Stimulated activated CD4-positive, alpha-beta T cell treated with anti-CD3 and anti-CD28 coated beads, Interleukin-2, amount 100 ng/mL, for 24 hours (primary cell): Measurements from ENCODE around the gene CITED2.
"Not testable (repeated sequence)": the region's sequence is repeated elsewhere in the genome, so short reads cannot be mapped to it uniquely, and the experiment has no call there.

ENCODE experiments used
- DNase-seq, 2 donors: peaks; one replicate each; pipeline ENCODE4 v3.0.0-alpha.2; 2020

The CITED2 gene

DNA sequence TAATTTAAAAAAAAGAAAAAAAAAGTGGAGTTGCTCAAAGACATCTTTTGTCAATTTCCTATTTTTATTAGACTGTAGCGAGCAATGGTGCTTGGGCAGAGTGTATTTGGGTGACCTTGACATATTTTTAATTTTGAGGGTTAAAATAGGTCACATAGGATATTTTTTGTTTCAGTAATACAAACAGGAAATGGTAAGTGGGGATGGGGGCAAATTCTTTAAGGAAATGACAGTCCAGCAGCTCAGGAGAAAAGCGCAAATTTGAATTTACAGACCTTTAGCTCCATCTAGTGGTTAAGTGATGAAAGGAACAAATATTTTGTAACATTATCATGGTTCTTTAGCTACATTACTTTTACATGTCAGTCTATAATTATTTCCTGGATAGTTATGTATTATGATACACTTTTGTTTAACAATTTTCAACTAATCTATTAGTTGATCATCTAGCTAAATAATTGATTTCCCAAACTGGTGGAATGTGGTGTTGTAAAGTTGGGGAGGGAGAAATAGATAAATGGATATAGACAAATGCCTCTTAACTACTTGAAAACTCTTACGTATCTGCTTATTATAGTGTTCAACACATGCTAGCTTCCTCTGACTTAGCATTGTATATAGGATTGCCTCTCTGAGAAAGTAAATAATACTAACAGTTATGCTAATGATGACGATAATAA, 10.0 kb downstream of the CITED2 start:
- no peak for DNase-seq

DNA sequence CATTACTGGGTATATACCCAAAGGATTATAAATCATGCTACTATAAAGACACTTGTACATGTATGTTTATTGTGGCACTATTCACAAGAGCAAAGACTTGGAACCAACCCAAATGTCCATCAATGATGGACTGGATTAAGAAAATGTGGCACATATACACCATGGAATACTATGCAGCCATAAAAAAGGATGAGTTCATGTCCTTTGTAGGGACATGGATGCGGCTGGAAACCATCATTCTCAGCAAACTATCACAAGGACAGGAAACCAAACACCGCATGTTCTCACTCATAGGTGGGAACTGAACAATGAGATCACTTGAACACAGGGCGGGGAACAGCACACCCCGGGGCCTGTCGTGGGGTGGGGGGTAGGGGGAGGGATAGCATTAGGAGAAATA, 10.7 kb downstream of the CITED2 start:
- not testable (repeated sequence) for DNase-seq

GRCh38 chr6:139363123-139363522, 11.3 kb downstream of the CITED2 start:
- DNase-seq = not testable (repeated sequence)

DNA sequence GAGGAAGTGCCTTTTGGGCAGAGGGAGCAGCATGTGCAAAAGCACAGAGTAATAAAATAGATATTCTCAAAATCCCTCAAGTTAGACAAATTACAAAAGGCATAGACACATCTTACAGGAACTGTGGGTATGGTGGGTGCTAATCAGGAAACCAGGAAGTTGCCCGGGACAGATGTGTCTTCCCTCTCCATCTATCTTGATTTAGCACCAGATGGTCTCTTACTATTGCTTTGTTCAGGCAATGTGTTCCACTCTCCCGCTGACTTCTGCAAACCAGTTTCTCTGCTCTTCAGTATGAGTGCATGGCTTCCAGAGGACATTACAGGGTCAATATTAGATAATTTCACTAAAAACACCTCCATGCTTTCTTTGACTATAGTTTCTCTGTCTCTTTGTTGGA, 13.2 kb downstream of the CITED2 start:
- DNase-seq = no peak

DNA sequence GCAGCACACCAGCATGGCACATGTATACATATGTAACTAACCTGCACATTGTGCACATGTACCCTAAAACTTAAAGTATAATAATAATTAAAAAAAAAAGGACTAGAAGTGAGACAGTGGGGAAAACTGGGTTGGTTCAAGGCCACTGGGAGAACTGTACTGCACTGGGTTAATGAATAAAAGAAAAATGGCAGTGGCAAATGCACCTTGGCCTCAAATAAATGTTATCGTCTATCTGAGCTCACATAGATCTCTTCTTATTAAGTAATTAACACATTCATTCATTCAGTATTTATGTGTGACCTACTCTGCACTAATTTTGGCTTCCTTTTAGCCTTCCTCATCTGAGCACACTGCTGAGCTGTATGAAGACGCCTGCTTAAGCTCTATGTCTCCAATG, 17.5 kb downstream of the CITED2 start:
- DNase-seq = no peak

GRCh38 chr6:139355777-139356445, 18.5 kb downstream of the CITED2 start:
- DNase-seq = no peak

DNA sequence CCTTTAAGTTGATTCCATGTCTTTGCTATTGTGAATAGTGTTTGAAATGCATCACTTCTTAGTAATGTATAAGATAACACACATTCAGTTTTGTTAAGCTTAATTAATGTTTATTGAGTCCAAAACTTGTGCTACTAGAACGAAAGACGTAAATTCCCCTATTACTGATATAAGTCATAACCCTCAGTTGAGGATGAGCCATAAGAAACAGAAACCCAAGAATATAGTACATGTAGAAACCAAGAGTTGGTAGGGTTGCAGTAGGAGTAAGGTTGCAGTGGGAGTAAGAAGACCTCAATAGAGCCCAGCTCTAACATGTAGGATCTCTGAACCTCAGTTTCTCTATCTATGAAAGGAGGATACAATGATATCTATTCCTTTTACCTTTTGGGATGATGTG, 19.3 kb downstream of the CITED2 start:
- no peak for DNase-seq

GRCh38 chr6:139354189-139354588, 20.3 kb downstream of the CITED2 start:
- DNase-seq = no peak

DNA sequence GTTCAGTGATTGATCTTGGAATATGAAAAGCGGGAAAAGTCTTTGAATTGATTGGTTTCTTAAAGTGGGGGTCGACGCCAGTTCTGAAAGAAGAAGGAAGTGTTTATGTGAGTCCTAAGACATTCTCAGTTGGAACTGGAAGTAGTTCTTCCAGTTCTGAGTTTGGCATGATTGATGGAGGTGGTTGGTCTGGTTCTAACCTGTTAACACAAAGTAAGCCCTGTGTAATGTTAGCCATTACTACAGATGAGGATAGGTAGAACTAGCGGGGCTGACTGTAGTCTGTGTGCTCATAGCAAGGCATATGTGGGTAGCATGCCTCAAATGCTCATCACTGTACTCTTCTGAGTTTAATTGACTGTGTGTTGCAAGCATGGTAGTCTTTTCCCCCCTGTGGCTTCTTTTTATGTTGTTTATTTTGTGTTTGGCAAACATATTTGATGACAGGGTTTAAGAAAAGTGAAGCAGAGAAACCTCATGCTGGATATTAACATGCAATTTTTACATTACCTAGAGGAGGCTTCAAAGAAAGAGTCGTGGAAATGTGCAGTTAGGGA, 24.9 kb downstream of the CITED2 start:
- DNase-seq = no peak

DNA sequence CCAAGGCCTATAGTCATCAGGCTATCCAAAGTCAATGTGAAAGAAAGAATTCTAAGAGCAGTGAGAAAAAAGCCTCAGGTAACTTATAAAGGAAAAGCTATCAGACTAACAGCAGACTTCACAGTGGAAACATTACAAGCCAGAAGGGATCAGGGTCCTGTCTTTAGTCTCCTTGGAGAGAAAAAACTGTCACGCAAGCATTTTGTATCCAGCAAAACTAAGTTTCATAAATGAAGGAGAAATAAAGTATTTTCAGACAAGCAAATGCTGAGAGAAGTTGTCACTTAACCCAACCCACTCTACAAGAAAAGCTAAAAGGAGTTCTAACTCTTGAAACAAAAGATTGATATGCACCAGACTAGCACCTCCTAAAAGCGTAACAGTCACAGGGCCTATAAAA, 28.1 kb downstream of the CITED2 start:
- no peak for DNase-seq

DNA sequence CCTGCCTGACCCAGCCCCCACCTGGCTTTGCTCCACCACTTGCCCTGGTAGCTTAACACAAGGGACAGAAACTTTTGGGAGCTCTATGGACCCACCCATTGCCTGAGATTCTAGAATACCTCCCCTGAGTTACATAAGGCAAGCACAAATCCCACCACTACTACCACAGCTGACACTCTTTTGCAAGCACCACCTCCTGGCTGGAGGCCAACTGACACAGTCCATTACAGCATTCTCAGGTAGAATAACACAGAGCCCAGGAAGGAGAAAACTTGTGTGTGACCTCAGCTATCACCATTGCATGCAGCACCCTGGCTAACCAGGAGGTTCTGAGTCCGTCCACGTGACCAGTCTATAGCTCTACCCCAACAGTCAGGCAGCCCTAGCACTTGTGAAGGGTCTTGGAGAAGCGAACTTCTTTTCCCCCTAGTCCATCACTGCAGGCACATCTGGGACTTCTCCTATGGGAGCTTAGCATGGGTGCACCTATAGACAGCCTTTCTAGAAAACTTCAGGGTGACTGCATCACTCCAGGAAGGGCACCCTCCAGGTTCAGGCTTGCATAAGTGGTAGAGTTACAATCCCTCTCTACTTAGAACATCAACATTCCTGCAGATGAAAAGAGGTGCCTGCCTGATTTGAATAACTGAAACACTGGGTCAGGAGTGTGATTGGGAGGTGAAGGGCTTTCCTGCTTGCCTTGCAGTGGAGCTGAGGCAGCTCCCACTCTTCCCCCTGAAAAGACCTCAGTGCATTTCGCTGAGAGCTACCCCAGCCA, 30.1 kb downstream of the CITED2 start:
- no peak for DNase-seq

- DNase-seq = no peak
Measured at GRCh38 chr6:139343052-139343750, 31.2 kb downstream of the CITED2 start.

GRCh38 chr6:139341060-139341459, 33.4 kb downstream of the CITED2 start:
- no peak for DNase-seq

DNA sequence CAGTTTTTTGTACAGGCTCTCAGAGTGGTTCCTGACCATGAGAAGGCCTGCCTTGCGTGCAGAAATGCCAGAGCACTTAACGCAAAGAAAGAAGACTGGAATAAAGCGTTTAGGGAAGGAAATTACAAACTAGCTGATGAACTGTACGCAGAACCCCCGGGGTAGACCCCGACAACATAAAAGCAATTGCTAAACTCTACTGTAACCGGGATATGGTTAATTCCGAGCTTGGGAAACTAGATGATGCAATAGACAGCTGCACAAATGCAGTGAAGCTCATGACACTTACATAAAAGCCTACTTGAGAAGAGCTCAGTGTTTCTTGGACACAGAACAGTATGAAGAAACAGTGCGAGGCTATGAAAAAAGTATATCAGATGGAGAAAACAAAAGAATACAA, 35.7 kb downstream of the CITED2 start:
- no peak for DNase-seq

GRCh38 chr6:139337830-139338229, 36.6 kb downstream of the CITED2 start:
- no peak for DNase-seq

DNA sequence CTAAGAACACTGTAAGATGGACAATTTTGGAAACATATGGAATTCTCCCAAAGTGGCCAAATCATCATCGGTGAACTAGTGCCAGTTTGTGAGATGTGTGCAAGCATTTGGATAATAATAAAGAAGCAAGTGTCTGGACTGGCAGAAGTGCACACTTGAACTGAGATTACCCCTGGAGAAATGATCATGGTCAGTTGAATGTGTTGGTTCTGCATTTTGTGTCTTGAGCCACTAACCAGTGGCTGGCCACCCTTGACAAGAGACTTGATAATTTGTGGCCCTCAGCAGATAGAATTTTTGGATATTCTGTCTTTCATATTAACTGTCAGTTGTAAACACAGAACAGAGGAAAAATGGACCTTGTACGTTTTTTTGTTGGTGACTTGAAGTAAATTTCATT, 37.4 kb downstream of the CITED2 start:
- DNase-seq = no peak

DNA sequence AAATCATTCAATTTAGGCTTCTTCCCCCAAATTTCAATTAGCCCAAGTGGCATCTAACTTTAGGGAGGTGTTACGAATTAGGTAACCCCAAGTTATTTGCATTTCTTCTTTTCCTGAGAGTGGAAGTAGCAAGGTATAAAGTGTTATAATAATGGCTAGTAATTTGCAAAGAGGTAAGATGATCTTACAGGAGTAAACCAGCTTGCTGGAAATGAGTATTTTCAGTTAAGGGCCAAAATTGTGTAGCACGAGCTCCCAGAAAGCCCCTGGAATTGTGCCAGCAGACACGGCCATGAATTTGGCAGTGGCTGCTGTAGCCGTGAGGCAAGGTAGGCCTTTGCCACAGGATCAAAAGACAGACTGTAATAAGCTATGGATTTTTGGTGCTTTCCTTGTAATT, 38.0 kb downstream of the CITED2 start:
- DNase-seq = no peak

DNA sequence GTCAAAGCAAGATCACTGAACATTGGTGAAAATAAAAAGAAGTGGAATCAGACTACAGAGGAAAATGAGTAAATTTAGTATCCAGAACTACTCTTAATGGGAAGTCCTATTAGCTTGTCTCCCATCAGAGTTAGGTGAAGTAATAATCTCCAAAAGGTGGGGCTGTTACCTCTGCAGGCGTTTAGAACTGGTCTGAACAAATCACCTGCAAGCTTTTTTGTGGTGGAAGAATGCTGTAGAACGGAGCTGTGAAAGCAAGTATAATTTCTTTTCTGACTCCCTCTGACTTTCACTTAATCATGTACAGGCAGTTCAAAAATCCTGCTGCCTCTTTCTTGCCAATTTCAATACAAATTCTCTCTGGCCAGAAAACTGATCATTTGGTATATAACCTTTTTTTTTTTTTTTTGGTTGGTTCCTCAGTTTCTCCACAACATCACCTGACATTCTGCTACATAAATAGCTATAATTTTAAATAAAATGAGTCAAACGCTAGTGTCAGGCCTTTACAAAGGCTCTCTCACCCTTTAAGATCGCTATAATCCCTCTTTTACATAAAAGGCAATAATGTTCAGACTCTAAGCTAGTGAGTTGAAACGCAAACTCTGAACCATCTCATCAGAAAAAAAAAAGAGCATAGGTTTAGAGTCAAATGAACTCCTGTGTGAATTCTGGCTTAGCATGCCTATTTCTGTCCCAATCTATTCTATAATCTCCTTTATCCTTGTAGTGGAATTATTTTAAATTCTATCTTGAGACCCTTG, 38.8 kb downstream of the CITED2 start:
- no peak for DNase-seq

DNA sequence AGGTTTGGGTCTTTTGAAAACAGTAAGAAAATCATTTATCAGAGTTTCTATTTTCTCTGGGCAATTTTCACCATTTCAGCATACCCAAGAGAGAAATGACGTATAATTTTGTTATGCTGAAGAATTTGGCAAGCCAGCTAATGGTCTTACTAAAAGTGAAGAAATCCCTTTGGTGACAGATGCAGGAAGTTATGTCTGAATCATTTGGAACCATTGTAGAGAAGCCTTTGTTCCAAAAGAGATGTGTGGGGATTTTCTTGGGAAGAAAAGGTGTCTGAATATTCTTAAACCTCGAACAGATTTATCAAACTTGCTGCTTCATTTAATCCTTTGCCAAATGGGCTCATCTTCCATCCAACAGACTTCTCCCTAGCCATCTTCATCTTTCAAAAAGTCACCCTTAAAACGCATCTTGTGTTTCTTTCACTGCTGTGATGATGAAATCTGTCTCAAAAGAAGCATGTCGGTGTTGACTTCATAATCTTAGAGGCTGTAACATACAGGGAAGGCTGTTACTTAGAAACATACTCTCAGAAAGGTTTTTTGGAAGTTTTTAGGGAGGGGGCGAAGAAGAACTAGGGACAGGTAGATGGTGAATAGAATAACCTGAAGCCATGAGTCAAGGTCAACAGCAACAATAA, 39.5 kb downstream of the CITED2 start:
- DNase-seq = no peak

- no peak for DNase-seq
Measured at GRCh38 chr6:139330826-139331500, 43.5 kb downstream of the CITED2 start.

- DNase-seq = no peak
Measured at GRCh38 chr6:139330306-139330705, 44.1 kb downstream of the CITED2 start.
